Neutrophil (primary cell): Measurements from ENCODE around the gene GBP7.

Source experiments
- H3K27ac ChIP-seq: fragments of 200-600 bp; sonication (generic); 2 replicates; pipeline ENCODE4 v1.5.1; 2016; ENCODE audit warnings: mild to moderate bottlenecking, moderate library complexity
- H3K27me3 ChIP-seq: fragments of 200-600 bp; sonication (generic); 2 replicates; pipeline ENCODE4 v1.6.0; 2016; ENCODE audit warnings: mild to moderate bottlenecking
- H3K36me3 ChIP-seq: fragments of 200-600 bp; sonication (generic); 2 replicates; pipeline ENCODE4 v1.5.1; 2017
- H3K4me1 ChIP-seq, 2 experiments: fragments of 200-600 bp in 1 of 2; sonication (generic) in 1 of 2; 1 replicate in 1 of 2; 2 replicates in 1 of 2; pipeline versions ENCODE4 v1.5.1 to v1.6.1; 2013 to 2016; ENCODE audit warnings: low read depth in 1 of 2, low read length in 1 of 2, mild to moderate bottlenecking in 1 of 2, moderate library complexity in 1 of 2; ENCODE audit not compliant: control insufficient read depth in 1 of 2, insufficient read depth in 1 of 2
- H3K4me3 ChIP-seq, 2 experiments: fragments of 200-600 bp in 1 of 2; sonication (generic) in 1 of 2; 1 replicate in 1 of 2; 2 replicates in 1 of 2; pipeline ENCODE4 v1.5.1; 2013 to 2016; ENCODE audit warnings: low read depth in 1 of 2, low read length in 1 of 2, mild to moderate bottlenecking in 1 of 2, moderate library complexity in 1 of 2
- H3K9me3 ChIP-seq: fragments of 200-600 bp; sonication (generic); 2 replicates; pipeline ENCODE4 v1.5.1; 2016
- CTCF ChIP-seq: fragments of 200-600 bp; sonication (generic); IDR thresholded peaks from 2 replicates; pipeline ENCODE4 v1.5.1; 2016; ENCODE audit warnings: antibody characterized with exemption

Gene GBP7

GRCh38 chr1:89104687-89105086 lies 71.1 kb downstream of the GBP7 start:
- H3K9me3 ChIP-seq = peaks cover 4% of the 10 kb centered on the region
- TF ChIP-seq CTCF = no peak
- peak overlapping the region; percentile 35 for H3K27ac ChIP-seq
- no peaks in the 10 kb centered on the region for H3K27me3 ChIP-seq
- H3K4me1 ChIP-seq = no peaks in the 10 kb centered on the region
- H3K4me3 ChIP-seq = no peak overlapping the region
- peaks cover 54% of the 10 kb centered on the region for H3K36me3 ChIP-seq

DNA sequence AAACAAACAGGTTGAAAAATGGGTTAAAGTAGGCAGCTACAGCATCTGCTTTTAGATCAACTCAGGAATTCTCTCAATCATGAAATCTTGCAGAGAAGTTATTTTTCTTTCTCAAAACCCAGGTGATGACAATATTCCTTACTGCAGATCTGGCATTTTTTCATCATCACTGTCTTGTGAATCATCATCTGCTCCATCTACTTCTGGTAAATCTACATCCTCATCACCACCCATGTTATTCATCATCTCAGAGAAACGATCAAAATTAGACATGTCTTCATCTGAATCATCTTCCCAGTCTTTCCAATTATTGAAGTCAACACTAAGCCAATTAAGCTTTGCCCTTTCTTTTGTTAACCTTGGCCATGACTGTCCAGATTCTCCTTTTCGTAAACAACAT lies 71.7 kb downstream of the GBP7 start:
- Histone ChIP-seq H3K4me1 (no peaks in the 10 kb centered on the region), H3K27ac (no peak overlapping the region), H3K36me3 (peaks cover 49% of the 10 kb centered on the region), H3K4me3 (no peak overlapping the region), H3K9me3 (peaks cover 2% of the 10 kb centered on the region), H3K27me3 (no peaks in the 10 kb centered on the region)
- no peak for TF ChIP-seq CTCF

GRCh38 chr1:89102021-89102420 lies 73.8 kb downstream of the GBP7 start:
- Histone ChIP-seq H3K4me1 (no peaks in the 10 kb centered on the region), H3K4me3 (no peak overlapping the region), H3K36me3 (peaks cover 27% of the 10 kb centered on the region), H3K9me3 (no peaks in the 10 kb centered on the region), H3K27me3 (no peaks in the 10 kb centered on the region), H3K27ac (no peak overlapping the region)
- no peak for TF ChIP-seq CTCF

GRCh38 chr1:89100412-89100811 lies 75.4 kb downstream of the GBP7 start:
- Histone ChIP-seq H3K4me1 (no peaks in the 10 kb centered on the region), H3K4me3 (no peak overlapping the region), H3K36me3 (peaks cover 11% of the 10 kb centered on the region), H3K27me3 (no peaks in the 10 kb centered on the region), H3K9me3 (peaks cover 5% of the 10 kb centered on the region), H3K27ac (no peak overlapping the region)
- no peak for TF ChIP-seq CTCF

DNA sequence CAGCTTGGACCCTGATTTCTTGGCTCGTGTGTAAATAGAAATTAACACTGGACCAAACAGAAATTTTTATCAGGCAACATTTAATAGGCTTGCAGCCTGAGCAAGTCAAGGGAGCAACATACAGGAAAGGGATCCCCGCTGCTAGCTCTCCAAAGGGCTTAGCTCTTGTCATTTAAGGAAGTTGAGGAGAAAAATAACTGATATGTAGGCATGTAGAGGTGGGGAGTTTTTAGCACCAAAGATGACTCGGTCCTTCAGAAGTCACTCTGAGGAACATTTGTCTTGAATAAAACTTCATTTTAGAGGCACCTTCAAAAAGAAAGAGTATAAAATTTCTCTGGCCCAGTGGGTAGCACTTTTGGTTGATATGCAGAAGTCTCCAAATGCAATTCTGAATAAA lies 76.9 kb downstream of the GBP7 start:
- no peak for TF ChIP-seq CTCF
- Histone ChIP-seq H3K4me3 (no peak overlapping the region), H3K27me3 (no peaks in the 10 kb centered on the region), H3K27ac (no peak overlapping the region), H3K4me1 (no peaks in the 10 kb centered on the region), H3K9me3 (peaks cover 5% of the 10 kb centered on the region), H3K36me3 (no peaks in the 10 kb centered on the region)

- Histone ChIP-seq H3K4me3 (no peak overlapping the region), H3K27ac (no peak overlapping the region), H3K27me3 (no peaks in the 10 kb centered on the region), H3K4me1 (no peaks in the 10 kb centered on the region), H3K36me3 (no peaks in the 10 kb centered on the region), H3K9me3 (peaks cover 5% of the 10 kb centered on the region)
- no peak for TF ChIP-seq CTCF
Observed at GRCh38 chr1:89095737-89096136, 80.1 kb downstream of the GBP7 start.
